CD14-positive monocyte (primary cell): ENCODE data around the gene CLEC14A. TPM values are rescaled to one million over a fixed set of nuclear protein-coding genes. Genes with fewer than 3 reads are reported as not detected.

Source experiments
- DNase-seq, 3 donors: peaks; one replicate each; pipeline ENCODE4 v3.0.0-alpha.2; 2011 to 2022
- H2AFZ ChIP-seq: 2 replicates; pipeline ENCODE4 v1.6.0; 2012; ENCODE audit warnings: mild to moderate bottlenecking, low read depth, low read length, inconsistent platforms; ENCODE audit not compliant: insufficient read depth, poor library complexity, severe bottlenecking
- H3K27ac ChIP-seq, 2 donors: 1 replicate in 1 of 2; 2 replicates in 1 of 2; pipeline ENCODE4 v1.5.1; 2012 to 2013; ENCODE audit warnings: low read length in 2 of 2, control low read depth in 1 of 2, inconsistent platforms in 1 of 2, low read depth in 1 of 2, mild to moderate bottlenecking in 1 of 2
- H3K27me3 ChIP-seq, 2 donors: one replicate each; pipeline versions ENCODE4 v1.6.0 to v1.6.1; 2011 to 2013; ENCODE audit warnings: low read length in 2 of 2; ENCODE audit not compliant: control insufficient read depth in 2 of 2, insufficient read depth in 2 of 2
- H3K36me3 ChIP-seq, 2 donors: replicated peaks in 1 of 2; 1 replicate in 1 of 2; 2 replicates in 1 of 2; pipeline versions ENCODE4 v1.5.1 to v1.6.1; 2012 to 2013; ENCODE audit warnings: low read length in 2 of 2, control low read depth in 1 of 2, inconsistent platforms in 1 of 2, mild to moderate bottlenecking in 1 of 2; ENCODE audit not compliant: insufficient read depth in 2 of 2, control insufficient read depth in 1 of 2
- H3K4me1 ChIP-seq, 2 donors: 1 replicate in 1 of 2; 2 replicates in 1 of 2; pipeline versions ENCODE4 v1.5.1 to v1.6.1; 2012 to 2013; ENCODE audit warnings: low read length in 2 of 2, control low read depth in 1 of 2, inconsistent platforms in 1 of 2, mild to moderate bottlenecking in 1 of 2, moderate library complexity in 1 of 2; ENCODE audit not compliant: insufficient read depth in 2 of 2, control insufficient read depth in 1 of 2
- H3K4me2 ChIP-seq: replicated peaks from 2 replicates; pipeline ENCODE3; 2012; ENCODE audit warnings: low read length, moderate library complexity, mild to moderate bottlenecking; ENCODE audit not compliant: poor library complexity, severe bottlenecking; ENCODE audit errors: extremely low read depth
- H3K4me3 ChIP-seq, 3 experiments: fragments of 200-600 bp in 1 of 3; sonication (generic) in 1 of 3; replicated peaks in 1 of 3; 1 replicate in 2 of 3; 2 replicates in 1 of 3; pipeline ENCODE4 v1.5.1; 2011 to 2013; ENCODE audit warnings: low read length in 3 of 3, mild to moderate bottlenecking in 3 of 3, control low read depth in 2 of 3, low read depth in 2 of 3, inconsistent platforms in 1 of 3, moderate library complexity in 1 of 3
- H3K79me2 ChIP-seq: 2 replicates; pipeline ENCODE4 v1.6.0; 2012; ENCODE audit warnings: mild to moderate bottlenecking, control low read depth, inconsistent platforms, low read length, moderate library complexity; ENCODE audit not compliant: insufficient read depth
- H3K9ac ChIP-seq: 2 replicates; pipeline ENCODE4 v1.6.0; 2017; ENCODE audit warnings: low read length, mild to moderate bottlenecking; ENCODE audit not compliant: insufficient read depth, poor library complexity, severe bottlenecking
- H3K9me3 ChIP-seq, 2 donors: replicated peaks in 1 of 2; 1 replicate in 1 of 2; 2 replicates in 1 of 2; pipeline versions ENCODE4 v1.5.1 to v1.6.1; 2012 to 2013; ENCODE audit warnings: low read length in 2 of 2, control low read depth in 1 of 2; ENCODE audit not compliant: control insufficient read depth in 1 of 2, insufficient read depth in 1 of 2
- H4K20me1 ChIP-seq: 2 replicates; pipeline ENCODE4 v1.6.0; 2012; ENCODE audit warnings: mild to moderate bottlenecking, low read length, control low read depth, moderate library complexity; ENCODE audit not compliant: insufficient read depth
- H3K27ac Mint-ChIP-seq, 7 donors: one replicate each; pipeline ENCODE4 v1.8.0; 2020; ENCODE audit warnings: mild to moderate bottlenecking in 7 of 7, mixed read lengths in 7 of 7, moderate library complexity in 6 of 7, inconsistent platforms in 2 of 7
- H3K27me3 Mint-ChIP-seq, 3 donors: one replicate each; pipeline ENCODE4 v1.8.0; 2021 to 2022; ENCODE audit warnings: low read depth in 3 of 3, mild to moderate bottlenecking in 3 of 3, mixed read lengths in 3 of 3, moderate library complexity in 3 of 3, inconsistent platforms in 1 of 3
- H3K36me3 Mint-ChIP-seq, 2 donors: one replicate each; pipeline ENCODE4 v1.8.0; 2020; ENCODE audit warnings: mixed read lengths in 2 of 2, inconsistent platforms in 1 of 2, mild to moderate bottlenecking in 1 of 2
- H3K4me1 Mint-ChIP-seq: one replicate; pipeline ENCODE4 v1.8.0; 2020; ENCODE audit warnings: mild to moderate bottlenecking, mixed read lengths
- H3K4me3 Mint-ChIP-seq, 2 donors: one replicate each; pipeline ENCODE4 v1.8.0; 2020; ENCODE audit warnings: mild to moderate bottlenecking in 2 of 2, mixed read lengths in 2 of 2, moderate library complexity in 1 of 2
- H3K9me3 Mint-ChIP-seq, 7 donors: one replicate each; pipeline ENCODE4 v1.8.0; 2020 to 2022; ENCODE audit warnings: mixed read lengths in 7 of 7, mild to moderate bottlenecking in 6 of 7, moderate library complexity in 6 of 7, inconsistent platforms in 2 of 7
- CTCF ChIP-seq: fragments of 200-600 bp; IDR thresholded peaks from one replicate; pipeline ENCODE4 v1.8.0; 2022; ENCODE audit warnings: antibody characterized with exemption, mild to moderate bottlenecking
- WGBS: methylation state at CpG from one replicate; pipeline ENCODE4 v1.1.5; 2013; ENCODE audit warnings: missing lambda C conversion rate; ENCODE audit not compliant: insufficient coverage; 5-methylcytosine and 5-hydroxymethylcytosine counted together
- intact Hi-C, 2 donors: fragments of 100-400 bp; cut with micrococcal nuclease; formaldehyde crosslinking; loops; one replicate each; pipeline versions ENCODE4 v1.15.0 to v1.15.1; 2023
- polyA plus RNA-seq, 3 donors: library from polyadenylated mRNA; depleted of rRNA in 1 of 3; unstranded in 2 of 3; stranded (reverse) in 1 of 3; fragments of 300-500 nt in 2 of 3; fragments of >200 nt in 1 of 3; fragmentation: Illumina TruSeq in 2 of 3; gene quantifications; 1 replicate in 2 of 3; 2 replicates in 1 of 3; pipeline ENCODE4 v1.2.3, GENCODE V29; 2012 to 2021

Gene CLEC14A
- polyA plus RNA-seq, 3 donors: not detected

- DNase-seq: no peak
- no peaks in the 10 kb centered on the region for H3K79me2 ChIP-seq
- H3K4me2 ChIP-seq: no peak overlapping the region
- H2AFZ ChIP-seq: no peak overlapping the region
- Mint-ChIP-seq H3K36me3 (no peaks in the 10 kb centered on the region), H3K9me3 (peaks cover 0 to 10% (median 3%) of the 10 kb centered on the region in 7 donors), H3K27me3 (peaks cover 0 to 2% (median 0%) of the 10 kb centered on the region in 3 donors), H3K4me1 (no peaks in the 10 kb centered on the region), H3K4me3 (no peak overlapping the region), H3K27ac (no peak overlapping the region)
- no peak for TF ChIP-seq CTCF
- H3K9ac ChIP-seq: no peak overlapping the region
- H3K27ac ChIP-seq: no peak overlapping the region
- no peaks in the 10 kb centered on the region for H3K27me3 ChIP-seq
- no peaks in the 10 kb centered on the region for H3K4me1 ChIP-seq
- H3K9me3 ChIP-seq: no peaks in the 10 kb centered on the region
- WGBS: 94% methylated on average over 3 of the region's 5 CpGs
- H3K36me3 ChIP-seq: no peaks in the 10 kb centered on the region
- H4K20me1 ChIP-seq: no peaks in the 10 kb centered on the region
- intact Hi-C loops: no loop called here
- no peak overlapping the region for H3K4me3 ChIP-seq
Measured at GRCh38 chr14:38233218-38233617, 22.7 kb downstream of the CLEC14A start.

- peaks cover 0 to 7% (median 3%) of the 10 kb centered on the region in 7 donors for H3K9me3 Mint-ChIP-seq
- no peak overlapping the region for H3K4me3 Mint-ChIP-seq
- TF ChIP-seq CTCF: no peak
- no peaks in the 10 kb centered on the region for H3K4me1 Mint-ChIP-seq
- Histone ChIP-seq H3K4me1 (no peaks in the 10 kb centered on the region), H3K9ac (no peak overlapping the region), H3K36me3 (no peaks in the 10 kb centered on the region), H3K4me3 (no peak overlapping the region), H3K27ac (no peak overlapping the region), H2AFZ (no peak overlapping the region), H3K27me3 (no peaks in the 10 kb centered on the region), H3K9me3 (no peaks in the 10 kb centered on the region), H4K20me1 (no peaks in the 10 kb centered on the region), H3K79me2 (no peaks in the 10 kb centered on the region), H3K4me2 (no peak overlapping the region)
- H3K27me3 Mint-ChIP-seq: peaks cover 0 to 4% (median 4%) of the 10 kb centered on the region in 3 donors
- intact Hi-C loops: no loop called here
- 60% methylated on average over 1 of the region's 3 CpGs for WGBS
- H3K27ac Mint-ChIP-seq: no peak overlapping the region
- H3K36me3 Mint-ChIP-seq: no peaks in the 10 kb centered on the region
- no peak for DNase-seq
Measured at GRCh38 chr14:38226366-38226765, 29.5 kb downstream of the CLEC14A start.
